IMR-90 (cell line): ENCODE measurements around the gene SPANXN5. TPM values are rescaled to one million over a fixed set of nuclear protein-coding genes. Genes with fewer than 3 reads are reported as not detected.
"Not testable (repeated sequence)": the region's sequence is repeated elsewhere in the genome, so short reads cannot be mapped to it uniquely, and the experiment has no call there.

Experiments
- ATAC-seq: fragments of 200-7000 bp; cut with Tn5 transposase; 2 replicates; pipeline ENCODE4 v1.9.1; 2020; ENCODE audit warnings: low read depth, mild to moderate bottlenecking, moderate library complexity
- BruUV-seq: library from RNA; stranded (reverse); fragments of 400-500 nt; replicated peaks from 2 replicates; lab custom pipeline; 2021; lab: Mats Ljungman, UMichigan
- CTCF ChIA-PET: fragments of 300-600 bp; formaldehyde crosslinking; extraction: SDS; loops from one replicate; lab custom pipeline; 2021; ENCODE audit warnings: antibody characterized with exemption; lab: Yijun Ruan, JAX
- POLR2A ChIA-PET: fragments of 300-600 bp; sonication (Branson Sonifier 250); formaldehyde crosslinking; loops from one replicate; lab custom pipeline; 2022; ENCODE audit warnings: antibody characterized with exemption; ENCODE audit not compliant: unreplicated experiment; lab: Charles Lee
- DNase-seq: peaks from one replicate; pipeline ENCODE4 v3.0.0; 2013
- H2AFZ ChIP-seq: replicated peaks from 2 replicates; pipeline ENCODE3; 2013; ENCODE audit warnings: low read length, mild to moderate bottlenecking; ENCODE audit not compliant: poor library complexity
- H2AK5ac ChIP-seq: 2 replicates; pipeline ENCODE4 v1.6.1; 2013; ENCODE audit warnings: low read depth, low read length, inconsistent platforms
- H2AK9ac ChIP-seq: replicated peaks from 2 replicates; pipeline ENCODE3; 2013; ENCODE audit warnings: mild to moderate bottlenecking, low read depth, low read length, moderate library complexity; ENCODE audit not compliant: poor library complexity
- H2BK120ac ChIP-seq: 2 replicates; pipeline ENCODE4 v1.6.1; 2013; ENCODE audit warnings: low read depth, low read length, inconsistent platforms
- H2BK15ac ChIP-seq: 3 replicates; pipeline ENCODE4 v1.6.1; 2013; ENCODE audit warnings: low read depth, low read length, inconsistent platforms
- H2BK20ac ChIP-seq: 2 replicates; pipeline ENCODE4 v1.6.1; 2013; ENCODE audit warnings: low read depth, mild to moderate bottlenecking, inconsistent platforms, low read length, moderate library complexity
- H2BK5ac ChIP-seq: 2 replicates; pipeline ENCODE4 v1.6.1; 2013; ENCODE audit warnings: mild to moderate bottlenecking, low read depth, low read length, inconsistent platforms; ENCODE audit not compliant: poor library complexity, severe bottlenecking
- H3K14ac ChIP-seq: replicated peaks from 2 replicates; pipeline ENCODE4 v1.6.1; 2013; ENCODE audit warnings: low read depth, low read length, inconsistent platforms
- H3K18ac ChIP-seq: 2 replicates; pipeline ENCODE4 v1.6.1; 2013; ENCODE audit warnings: low read depth, low read length, control low read depth
- H3K23ac ChIP-seq: 2 replicates; pipeline ENCODE4 v1.6.1; 2013; ENCODE audit warnings: low read depth, low read length, inconsistent platforms
- H3K27ac ChIP-seq: 2 replicates; pipeline ENCODE4 v1.5.1; 2013; ENCODE audit warnings: mild to moderate bottlenecking, control low read depth, low read length; ENCODE audit not compliant: insufficient read depth
- H3K27me3 ChIP-seq: 2 replicates; pipeline ENCODE4 v1.6.1; 2013; ENCODE audit warnings: low read length; ENCODE audit not compliant: control insufficient read depth, insufficient read depth
- H3K36me3 ChIP-seq: 2 replicates; pipeline ENCODE4 v1.6.1; 2013; ENCODE audit warnings: low read length, mixed read lengths; ENCODE audit not compliant: control insufficient read depth, insufficient read depth
- H3K4ac ChIP-seq: 2 replicates; pipeline ENCODE4 v1.6.1; 2013; ENCODE audit warnings: low read depth, low read length, inconsistent platforms
- H3K4me1 ChIP-seq: 2 replicates; pipeline ENCODE4 v1.6.1; 2013; ENCODE audit warnings: low read length, mixed read lengths; ENCODE audit not compliant: control insufficient read depth, insufficient read depth
- H3K4me2 ChIP-seq: 2 replicates; pipeline ENCODE4 v1.6.1; 2013; ENCODE audit warnings: low read depth, mild to moderate bottlenecking, control low read depth, low read length, moderate library complexity
- H3K4me3 ChIP-seq: 2 replicates; pipeline ENCODE4 v1.5.1; 2013; ENCODE audit warnings: low read depth, mild to moderate bottlenecking, control low read depth, low read length, moderate library complexity; ENCODE audit not compliant: insufficient read depth
- H3K56ac ChIP-seq: 2 replicates; pipeline ENCODE4 v1.6.1; 2013; ENCODE audit warnings: low read length, inconsistent platforms; ENCODE audit not compliant: insufficient read depth; ENCODE audit errors: extremely low read depth
- H3K79me1 ChIP-seq, 2 experiments: 2 replicates each; pipeline ENCODE4 v1.6.1; 2013; ENCODE audit warnings: low read length in 2 of 2, inconsistent platforms in 1 of 2, low read depth in 1 of 2
- H3K9ac ChIP-seq: 2 replicates; pipeline ENCODE4 v1.6.1; 2013; ENCODE audit warnings: low read depth, low read length, control low read depth
- H3K9me1 ChIP-seq: 2 replicates; pipeline ENCODE4 v1.6.1; 2013; ENCODE audit warnings: low read length, inconsistent platforms; ENCODE audit not compliant: insufficient read depth
- H3K9me3 ChIP-seq: 2 replicates; pipeline ENCODE4 v1.6.1; 2013; ENCODE audit warnings: low read length; ENCODE audit not compliant: control insufficient read depth, insufficient read depth
- H4K20me1 ChIP-seq: 2 replicates; pipeline ENCODE4 v1.6.1; 2013; ENCODE audit warnings: low read length, inconsistent platforms; ENCODE audit not compliant: insufficient read depth
- H4K5ac ChIP-seq: 2 replicates; pipeline ENCODE4 v1.6.1; 2013; ENCODE audit warnings: mild to moderate bottlenecking, low read depth, low read length, control low read depth
- H4K8ac ChIP-seq, 2 experiments: 2 replicates each; pipeline ENCODE4 v1.6.1; 2013; ENCODE audit warnings: low read depth in 2 of 2, low read length in 2 of 2, control low read depth in 1 of 2, inconsistent platforms in 1 of 2
- H4K91ac ChIP-seq: 2 replicates; pipeline ENCODE4 v1.6.1; 2013; ENCODE audit warnings: low read depth, low read length, inconsistent platforms; ENCODE audit not compliant: insufficient read depth
- WGBS, 2 experiments: methylation state at CpG; one replicate each; pipeline versions ENCODE4 v1.1.5 to v1.1.7; 2013; ENCODE audit warnings: missing lambda C conversion rate in 2 of 2; ENCODE audit not compliant: insufficient read length in 1 of 2; ENCODE audit errors: extremely low coverage in 2 of 2; 5-methylcytosine and 5-hydroxymethylcytosine counted together
- dilution Hi-C: fragments of 300-500 bp; cut with HindIII; formaldehyde crosslinking; loops from one replicate; pipeline ENCODE4 v1.14.3; 2018; ENCODE audit warnings: low sequenced_read_pairs; ENCODE audit not compliant: unreplicated experiment
- in situ Hi-C: fragments of 300-500 bp; cut with MboI; formaldehyde crosslinking; loops from 3 replicates; pipeline ENCODE4 v1.14.3; 2019; ENCODE audit warnings: low sequenced_read_pairs, inconsistent platforms, mixed read lengths
- intact Hi-C: fragments of 100-400 bp; cut with micrococcal nuclease; formaldehyde crosslinking; loops from 2 replicates; pipeline ENCODE4 v1.10.0; 2022
- polyA plus RNA-seq, 3 experiments: library from polyadenylated mRNA; depleted of rRNA; stranded (reverse); fragments of >200 nt; gene quantifications; 2 replicates each; pipeline ENCODE4 v1.2.3, GENCODE V29; 2012; ENCODE audit warnings: low replicate concordance in 1 of 3
- total RNA-seq: library from RNA; depleted of rRNA; stranded (reverse); fragments of >200 nt; gene quantifications from 2 replicates; pipeline ENCODE4 v1.2.3, GENCODE V29; 2012

SPANXN5 gene
- total and polyA plus RNA-seq, 2 of the 4 experiments (the other 2 are of a cell fraction) = not detected

GRCh38 chrX:52804876-52805275 lies 7.6 kb upstream of the SPANXN5 start:
- in situ Hi-C loops, POLR2A ChIA-PET: not testable (repeated sequence)

GRCh38 chrX:52773504-52773903 lies 23.7 kb downstream of the SPANXN5 start:
- H2AK9ac ChIP-seq, H3K18ac ChIP-seq, BruUV-seq, CTCF ChIA-PET, H3K4me2 ChIP-seq, H3K27ac ChIP-seq, H3K14ac ChIP-seq, H3K27me3 ChIP-seq, DNase-seq, H3K4me3 ChIP-seq, POLR2A ChIA-PET, H2BK15ac ChIP-seq, H2BK20ac ChIP-seq, H4K8ac ChIP-seq, H4K91ac ChIP-seq, in situ Hi-C loops, intact Hi-C loops, H2BK5ac ChIP-seq, H2AFZ ChIP-seq, H3K9ac ChIP-seq, H3K9me3 ChIP-seq, H3K4me1 ChIP-seq, H3K9me1 ChIP-seq, H3K23ac ChIP-seq, H4K20me1 ChIP-seq, ATAC-seq, H2AK5ac ChIP-seq, H4K5ac ChIP-seq, H3K36me3 ChIP-seq, H2BK120ac ChIP-seq, H3K56ac ChIP-seq, H3K79me1 ChIP-seq, H3K4ac ChIP-seq, dilution Hi-C loops: not testable (repeated sequence)
- no CpG with 5 or more reads among the region's 11 CpGs for WGBS, 2 experiments

More at GRCh38 chrX:52804876-52805275, 7.6 kb upstream of the SPANXN5 start:
- ATAC-seq, H2AK9ac ChIP-seq, H3K27ac ChIP-seq, H3K9me3 ChIP-seq, H4K91ac ChIP-seq, H3K4me3 ChIP-seq, H2AFZ ChIP-seq, H3K27me3 ChIP-seq, dilution Hi-C loops, H4K5ac ChIP-seq, H2BK5ac ChIP-seq, H3K4ac ChIP-seq, H2BK15ac ChIP-seq, H3K14ac ChIP-seq, H2AK5ac ChIP-seq, CTCF ChIA-PET, H3K36me3 ChIP-seq, H3K9ac ChIP-seq, H3K9me1 ChIP-seq, H2BK20ac ChIP-seq, intact Hi-C loops, H3K4me2 ChIP-seq, H4K20me1 ChIP-seq, H3K56ac ChIP-seq, H3K18ac ChIP-seq, H4K8ac ChIP-seq, H2BK120ac ChIP-seq, H3K23ac ChIP-seq, H3K4me1 ChIP-seq, H3K79me1 ChIP-seq, BruUV-seq, DNase-seq: not testable (repeated sequence)
- WGBS, 2 experiments = no CpG with 5 or more reads among the region's 2 CpGs
